Mesothelial cell of epicardium (in vitro differentiated cells): Measurements from ENCODE around the gene SH3D21. TPM values are rescaled to one million over a fixed set of nuclear protein-coding genes. Genes with fewer than 3 reads are reported as not detected.

ENCODE experiments used
- DNase-seq, 2 experiments: peaks; one replicate each; pipeline ENCODE4 v3.0.0; 2021; ENCODE audit warnings: low spot score in 2 of 2; ENCODE audit not compliant: unreplicated experiment in 2 of 2
- H3K27ac Mint-ChIP-seq: 2 replicates; pipeline ENCODE4 v1.8.0; 2021; ENCODE audit warnings: mixed read lengths
- H3K27me3 Mint-ChIP-seq: 2 replicates; pipeline ENCODE4 v1.8.0; 2021; ENCODE audit warnings: low read depth, mixed read lengths
- H3K36me3 Mint-ChIP-seq: 2 replicates; pipeline ENCODE4 v1.8.0; 2021; ENCODE audit warnings: mixed read lengths
- H3K4me1 Mint-ChIP-seq: 2 replicates; pipeline ENCODE4 v1.8.0; 2021; ENCODE audit warnings: mixed read lengths
- H3K4me3 Mint-ChIP-seq: 2 replicates; pipeline ENCODE4 v1.8.0; 2021; ENCODE audit warnings: mild to moderate bottlenecking, moderate library complexity, mixed read lengths
- H3K9me3 Mint-ChIP-seq: 2 replicates; pipeline ENCODE4 v1.8.0; 2021; ENCODE audit warnings: mixed read lengths
- CTCF ChIP-seq: fragments of 200-600 bp; sonication (generic); IDR thresholded peaks from one replicate; pipeline ENCODE4 v1.5.0; 2021; ENCODE audit warnings: antibody characterized with exemption; ENCODE audit not compliant: unreplicated experiment
- total RNA-seq: library from RNA; stranded (reverse); gene quantifications from 3 replicates; pipeline ENCODE4 v1.2.1, GENCODE V29; 2021

Gene SH3D21
- total RNA-seq, 1 donor from 2014 or later, result 47.1 TPM

GRCh38 chr1:36279789-36280296, 26.3 kb upstream of the SH3D21 start:
- Mint-ChIP-seq H3K9me3 (no peaks in the 10 kb centered on the region), H3K4me1 (peaks cover 6% of the 10 kb centered on the region), H3K27ac (peak overlapping the region; percentile 20), H3K4me3 (no peak overlapping the region), H3K36me3 (peaks cover 9% of the 10 kb centered on the region), H3K27me3 (no peaks in the 10 kb centered on the region)
- DNase-seq, result no peak
- no peak for TF ChIP-seq CTCF

GRCh38 chr1:36284061-36284460, 22.1 kb upstream of the SH3D21 start:
- DNase-seq, result no peak
- Mint-ChIP-seq H3K27ac (peak overlapping the region; percentile 55), H3K4me1 (peaks cover 9% of the 10 kb centered on the region), H3K4me3 (no peak overlapping the region), H3K27me3 (no peaks in the 10 kb centered on the region), H3K9me3 (no peaks in the 10 kb centered on the region), H3K36me3 (peaks cover 14% of the 10 kb centered on the region)
- TF ChIP-seq CTCF, result no peak

GRCh38 chr1:36284517-36284916, 21.7 kb upstream of the SH3D21 start:
- Mint-ChIP-seq H3K36me3 (peaks cover 17% of the 10 kb centered on the region), H3K27ac (peak overlapping the region; percentile 34), H3K27me3 (no peaks in the 10 kb centered on the region), H3K4me1 (peaks cover 9% of the 10 kb centered on the region), H3K4me3 (no peak overlapping the region), H3K9me3 (no peaks in the 10 kb centered on the region)
- no peak for DNase-seq
- no peak for TF ChIP-seq CTCF

- peak in 1 of 2 experiments; percentile 46 for DNase-seq
- no peaks in the 10 kb centered on the region for H3K27me3 Mint-ChIP-seq
- H3K4me3 Mint-ChIP-seq, result no peak overlapping the region
- peak; percentile 71 for TF ChIP-seq CTCF
- H3K36me3 Mint-ChIP-seq, result peaks cover 20% of the 10 kb centered on the region
- H3K9me3 Mint-ChIP-seq, result no peaks in the 10 kb centered on the region
- H3K27ac Mint-ChIP-seq, result peak overlapping the region; percentile 6
- peaks cover 9% of the 10 kb centered on the region for H3K4me1 Mint-ChIP-seq
Measured at GRCh38 chr1:36285443-36286101, 20.6 kb upstream of the SH3D21 start.

GRCh38 chr1:36286802-36287201, 19.4 kb upstream of the SH3D21 start:
- no peak overlapping the region for H3K4me3 Mint-ChIP-seq
- no peak overlapping the region for H3K27ac Mint-ChIP-seq
- no peak for DNase-seq
- no peak for TF ChIP-seq CTCF
- H3K4me1 Mint-ChIP-seq, result peaks cover 9% of the 10 kb centered on the region
- H3K36me3 Mint-ChIP-seq, result peaks cover 29% of the 10 kb centered on the region
- H3K27me3 Mint-ChIP-seq, result no peaks in the 10 kb centered on the region
- H3K9me3 Mint-ChIP-seq, result no peaks in the 10 kb centered on the region

GRCh38 chr1:36287595-36287994, 18.6 kb upstream of the SH3D21 start:
- DNase-seq, result no peak
- H3K36me3 Mint-ChIP-seq, result peaks cover 30% of the 10 kb centered on the region
- no peak overlapping the region for H3K27ac Mint-ChIP-seq
- H3K9me3 Mint-ChIP-seq, result no peaks in the 10 kb centered on the region
- H3K27me3 Mint-ChIP-seq, result no peaks in the 10 kb centered on the region
- TF ChIP-seq CTCF, result no peak
- no peak overlapping the region for H3K4me3 Mint-ChIP-seq
- H3K4me1 Mint-ChIP-seq, result peaks cover 9% of the 10 kb centered on the region
